ENCODE measurements around the gene NANOS3.

DNA sequence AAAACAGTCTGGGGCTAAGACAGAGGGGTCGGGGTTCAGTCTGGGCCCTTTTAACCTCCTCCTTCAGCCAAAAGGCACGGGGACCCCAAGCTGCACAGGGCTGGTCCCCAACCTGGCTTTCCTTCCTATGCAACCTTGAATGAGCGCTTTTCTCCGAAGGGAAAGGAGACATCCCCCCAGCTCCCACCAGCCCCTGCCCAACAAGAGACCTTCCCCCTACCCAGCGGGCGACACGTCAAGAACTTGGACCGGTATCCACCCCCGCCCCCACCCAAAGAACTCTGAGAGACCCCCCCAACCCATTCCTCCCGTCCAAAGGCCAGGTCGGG, 35.0 kb upstream of the NANOS3 start:
- TF ChIP-seq CTCF (IDR thresholded peaks at IDR 0.05; ENCODE audit: low read depth, low read length, missing input control) (no peak), EGR1 (IDR thresholded peaks at IDR 0.05; ENCODE audit: low read depth in 2 of 2) (no peak), MAX (IDR thresholded peaks at IDR 0.05) (no peak), RAD21 (IDR thresholded peaks at IDR 0.05) (no peak), FOXA1 (IDR thresholded peaks at IDR 0.05) (no peak), GABPA (IDR thresholded peaks at IDR 0.05 in 1 of 2, conservative IDR thresholded peaks at IDR 0.05 in 1 of 2) (no peak), NR2F2 (IDR thresholded peaks at IDR 0.05) (no peak)
- TF ChIP-seq, protein P1, sequence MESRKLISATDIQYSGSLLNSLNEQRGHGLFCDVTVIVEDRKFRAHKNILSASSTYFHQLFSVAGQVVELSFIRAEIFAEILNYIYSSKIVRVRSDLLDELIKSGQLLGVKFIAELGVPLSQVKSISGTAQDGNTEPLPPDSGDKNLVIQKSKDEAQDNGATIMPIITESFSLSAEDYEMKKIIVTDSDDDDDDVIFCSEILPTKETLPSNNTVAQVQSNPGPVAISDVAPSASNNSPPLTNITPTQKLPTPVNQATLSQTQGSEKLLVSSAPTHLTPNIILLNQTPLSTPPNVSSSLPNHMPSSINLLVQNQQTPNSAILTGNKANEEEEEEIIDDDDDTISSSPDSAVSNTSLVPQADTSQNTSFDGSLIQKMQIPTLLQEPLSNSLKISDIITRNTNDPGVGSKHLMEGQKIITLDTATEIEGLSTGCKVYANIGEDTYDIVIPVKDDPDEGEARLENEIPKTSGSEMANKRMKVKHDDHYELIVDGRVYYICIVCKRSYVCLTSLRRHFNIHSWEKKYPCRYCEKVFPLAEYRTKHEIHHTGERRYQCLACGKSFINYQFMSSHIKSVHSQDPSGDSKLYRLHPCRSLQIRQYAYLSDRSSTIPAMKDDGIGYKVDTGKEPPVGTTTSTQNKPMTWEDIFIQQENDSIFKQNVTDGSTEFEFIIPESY (IDR thresholded peaks at IDR 0.05), result no peak
- TF ChIP-seq, protein P2, sequence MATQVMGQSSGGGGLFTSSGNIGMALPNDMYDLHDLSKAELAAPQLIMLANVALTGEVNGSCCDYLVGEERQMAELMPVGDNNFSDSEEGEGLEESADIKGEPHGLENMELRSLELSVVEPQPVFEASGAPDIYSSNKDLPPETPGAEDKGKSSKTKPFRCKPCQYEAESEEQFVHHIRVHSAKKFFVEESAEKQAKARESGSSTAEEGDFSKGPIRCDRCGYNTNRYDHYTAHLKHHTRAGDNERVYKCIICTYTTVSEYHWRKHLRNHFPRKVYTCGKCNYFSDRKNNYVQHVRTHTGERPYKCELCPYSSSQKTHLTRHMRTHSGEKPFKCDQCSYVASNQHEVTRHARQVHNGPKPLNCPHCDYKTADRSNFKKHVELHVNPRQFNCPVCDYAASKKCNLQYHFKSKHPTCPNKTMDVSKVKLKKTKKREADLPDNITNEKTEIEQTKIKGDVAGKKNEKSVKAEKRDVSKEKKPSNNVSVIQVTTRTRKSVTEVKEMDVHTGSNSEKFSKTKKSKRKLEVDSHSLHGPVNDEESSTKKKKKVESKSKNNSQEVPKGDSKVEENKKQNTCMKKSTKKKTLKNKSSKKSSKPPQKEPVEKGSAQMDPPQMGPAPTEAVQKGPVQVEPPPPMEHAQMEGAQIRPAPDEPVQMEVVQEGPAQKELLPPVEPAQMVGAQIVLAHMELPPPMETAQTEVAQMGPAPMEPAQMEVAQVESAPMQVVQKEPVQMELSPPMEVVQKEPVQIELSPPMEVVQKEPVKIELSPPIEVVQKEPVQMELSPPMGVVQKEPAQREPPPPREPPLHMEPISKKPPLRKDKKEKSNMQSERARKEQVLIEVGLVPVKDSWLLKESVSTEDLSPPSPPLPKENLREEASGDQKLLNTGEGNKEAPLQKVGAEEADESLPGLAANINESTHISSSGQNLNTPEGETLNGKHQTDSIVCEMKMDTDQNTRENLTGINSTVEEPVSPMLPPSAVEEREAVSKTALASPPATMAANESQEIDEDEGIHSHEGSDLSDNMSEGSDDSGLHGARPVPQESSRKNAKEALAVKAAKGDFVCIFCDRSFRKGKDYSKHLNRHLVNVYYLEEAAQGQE (IDR thresholded peaks at IDR 0.05), result no peak

Data from liver (tissue), 3 donors.